ENCODE data around the gene OR5K3.
"Not testable (repeated sequence)": the region's sequence is repeated elsewhere in the genome, so short reads cannot be mapped to it uniquely, and the experiment has no call there.

Gene OR5K3, protein sequence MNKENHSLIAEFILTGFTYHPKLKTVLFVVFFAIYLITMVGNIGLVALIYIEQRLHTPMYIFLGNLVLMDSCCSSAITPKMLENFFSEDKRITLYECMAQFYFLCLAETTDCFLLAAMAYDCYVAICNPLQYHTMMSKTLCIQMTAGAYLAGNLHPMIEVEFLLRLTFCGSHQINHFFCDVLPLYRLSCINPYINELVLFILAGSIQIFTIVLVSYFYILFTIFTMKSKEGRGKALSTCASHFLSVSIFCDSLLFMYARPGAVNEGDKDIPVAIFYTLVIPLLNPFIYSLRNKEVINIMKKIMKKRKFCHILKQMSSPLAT

DNA sequence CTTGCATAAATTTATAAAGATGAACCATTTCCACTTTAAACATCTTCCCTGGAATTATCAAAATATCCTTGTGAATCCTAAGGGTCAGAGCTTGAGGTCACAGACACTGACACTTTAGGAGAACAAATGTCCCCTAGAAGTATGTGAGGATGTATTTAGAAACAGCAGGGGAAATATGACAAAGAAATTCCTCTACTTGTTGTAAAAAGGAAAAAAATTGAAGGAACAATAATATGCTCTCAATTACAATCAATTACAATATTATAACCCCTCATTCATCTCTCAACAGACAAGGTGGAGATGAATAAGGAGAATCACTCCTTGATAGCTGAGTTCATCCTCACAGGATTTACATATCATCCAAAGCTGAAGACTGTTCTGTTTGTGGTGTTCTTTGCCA lies at the start of gene OR5K3:
OR5K3 (plus strand) TSS at position 301 of the 400 bp plus-strand sequence; CDS start at position 301, 0 bp downstream.
- DNase-seq: no peak

DNA sequence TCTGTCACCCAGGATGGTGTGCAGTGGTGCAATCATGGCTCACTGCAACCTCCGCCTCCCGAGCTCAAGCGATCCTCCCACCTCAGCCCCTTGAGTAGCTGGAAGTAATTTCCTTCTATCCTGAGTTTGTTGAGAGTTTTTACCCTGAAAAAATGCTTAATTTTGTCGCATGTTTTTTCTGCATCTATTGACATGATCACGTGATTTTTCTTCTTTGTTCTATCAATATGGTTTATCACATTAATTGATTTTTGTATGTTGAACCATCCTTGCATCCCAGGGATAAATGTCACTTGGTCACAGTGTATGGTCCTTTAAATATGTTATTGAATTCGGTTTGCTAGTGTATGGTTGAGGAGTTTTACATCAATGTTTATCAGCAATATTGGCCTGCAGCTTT lies 48.7 kb upstream of the OR5K3 start:
- no peak for DNase-seq

DNA sequence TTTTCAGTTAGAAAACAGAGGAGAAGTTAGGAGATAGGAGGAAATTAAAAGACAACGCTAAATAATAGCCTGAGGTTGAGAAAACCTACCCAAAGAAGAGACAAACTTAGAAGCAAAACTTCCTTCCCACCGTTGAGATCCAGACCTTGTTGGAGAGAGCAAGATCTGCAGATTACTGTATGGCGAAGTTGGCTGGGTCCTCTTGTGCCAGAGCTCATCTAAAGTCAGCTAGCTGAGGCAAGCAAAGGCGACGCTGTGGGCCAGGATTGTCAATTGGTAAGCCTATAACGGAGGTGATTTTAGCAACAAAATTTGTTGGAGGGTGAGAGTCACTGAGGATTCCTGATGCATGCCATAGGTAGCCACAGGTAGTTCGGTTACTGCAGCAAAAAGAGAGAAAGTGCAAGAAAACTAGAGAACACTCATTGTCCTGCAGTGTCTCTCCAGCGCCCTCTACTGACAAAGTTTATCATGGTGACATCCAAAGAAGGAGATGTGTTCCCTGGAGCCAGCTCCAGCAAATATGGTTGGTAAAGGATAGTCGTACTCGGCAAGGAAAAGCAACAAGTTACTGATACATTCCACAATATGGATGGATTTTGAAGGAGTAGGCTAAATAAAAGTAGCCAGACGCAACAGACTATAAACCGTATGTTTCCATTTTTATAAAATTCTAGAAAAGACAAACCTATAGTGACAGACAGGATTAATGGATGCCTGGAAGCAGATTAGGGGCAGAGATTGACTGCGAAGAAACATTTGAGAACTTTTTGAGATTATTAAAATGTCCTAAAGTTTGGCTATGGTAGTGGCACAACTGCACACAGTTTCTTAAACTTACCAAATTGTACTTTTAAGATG lies 46.6 kb upstream of the OR5K3 start:
- no peak for DNase-seq

DNA sequence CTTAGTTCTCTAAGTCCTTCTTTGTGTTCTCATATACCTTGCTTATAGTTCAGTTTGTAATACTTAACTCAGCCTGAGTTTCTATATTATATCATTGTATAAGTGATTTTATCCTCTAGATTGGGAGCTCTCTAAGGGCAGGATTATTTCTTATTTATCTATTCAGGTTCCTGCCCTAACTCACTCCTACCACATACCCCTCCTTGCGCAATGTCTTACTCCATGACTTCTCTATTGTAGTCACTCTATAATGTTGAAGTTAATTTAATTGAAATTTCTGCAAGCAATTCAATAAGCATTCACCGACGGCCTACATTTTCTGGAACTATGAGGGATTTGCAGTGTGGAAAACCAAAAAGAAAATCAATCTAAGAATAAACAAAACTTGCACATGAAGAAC lies 40.4 kb upstream of the OR5K3 start:
- no peak for DNase-seq

DNA sequence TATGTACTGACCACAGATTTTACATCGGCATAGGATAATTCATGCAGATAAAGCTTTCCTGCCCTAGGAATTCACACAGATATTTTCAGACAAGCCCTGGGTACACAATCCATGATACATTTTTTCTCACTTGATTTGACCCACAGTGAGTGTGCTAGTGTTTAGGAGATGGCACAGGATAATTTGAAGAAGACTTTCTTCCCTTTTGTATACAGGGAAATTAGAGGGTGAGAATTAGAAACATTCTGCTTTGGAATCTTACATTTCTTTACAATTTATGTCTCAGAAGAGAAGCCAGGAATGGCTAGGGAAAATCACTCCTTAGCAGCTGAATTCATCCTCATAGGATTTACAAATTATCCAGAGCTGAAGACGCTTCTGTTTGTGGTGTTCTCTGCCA lies 36.9 kb upstream of the OR5K3 start, which contains the start of gene OR5K4:
OR5K4 (plus strand) TSS at position 301 of the 400 bp plus-strand sequence; CDS start at position 301, 0 bp downstream.
- no peak for DNase-seq

DNA sequence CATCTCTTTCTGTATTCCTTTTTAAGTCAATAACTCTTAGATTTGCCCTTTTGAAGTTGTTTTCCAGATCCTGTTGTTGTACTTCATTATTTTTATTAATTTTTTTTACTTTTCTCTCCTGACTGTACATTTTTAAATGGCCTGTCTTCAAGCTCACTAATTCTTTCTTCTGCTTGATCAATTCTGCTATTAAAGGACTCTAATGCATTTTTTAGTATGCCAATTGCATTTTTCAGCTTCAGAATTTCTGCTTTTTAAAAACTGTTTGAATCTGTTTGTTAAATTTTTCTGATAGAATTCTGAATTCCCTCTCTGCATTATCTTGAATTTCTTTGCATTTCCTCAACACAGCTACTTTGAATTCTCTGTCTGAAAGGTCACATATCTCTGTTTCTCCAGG lies 31.2 kb upstream of the OR5K3 start:
- DNase-seq: no peak

DNA sequence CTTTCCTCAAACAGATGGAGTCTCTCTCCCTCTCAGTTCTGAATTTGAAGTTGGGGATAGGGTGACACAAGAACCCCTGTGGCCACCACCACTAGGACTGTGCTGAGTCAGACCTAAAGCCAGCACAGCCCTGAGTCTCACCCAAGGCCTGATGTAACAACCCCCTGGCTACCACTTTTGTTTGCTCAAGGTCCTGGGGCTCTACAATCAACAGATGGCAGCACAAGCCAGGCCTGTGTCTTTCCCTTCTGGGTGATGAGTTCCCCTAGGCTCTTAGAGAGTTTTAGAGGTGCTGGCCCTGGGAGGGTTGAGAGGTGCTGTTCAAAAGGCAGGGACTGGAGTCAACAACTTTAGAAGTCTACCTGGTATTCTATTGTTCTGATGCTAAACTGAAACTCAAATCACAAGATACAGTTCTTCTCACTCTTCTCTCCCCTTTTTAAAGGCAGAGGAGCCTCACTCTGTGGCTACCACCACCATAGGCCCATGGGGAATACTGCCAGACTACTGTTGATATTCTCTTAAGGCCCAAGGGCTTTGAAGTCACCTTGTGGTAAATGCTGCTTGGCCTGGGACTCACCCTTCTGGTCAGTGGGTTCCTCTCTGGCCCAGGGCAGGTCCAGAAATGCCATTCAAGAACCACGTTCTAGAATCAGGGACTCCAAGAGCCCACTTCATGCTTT lies 30.3 kb upstream of the OR5K3 start:
- no peak for DNase-seq

DNA sequence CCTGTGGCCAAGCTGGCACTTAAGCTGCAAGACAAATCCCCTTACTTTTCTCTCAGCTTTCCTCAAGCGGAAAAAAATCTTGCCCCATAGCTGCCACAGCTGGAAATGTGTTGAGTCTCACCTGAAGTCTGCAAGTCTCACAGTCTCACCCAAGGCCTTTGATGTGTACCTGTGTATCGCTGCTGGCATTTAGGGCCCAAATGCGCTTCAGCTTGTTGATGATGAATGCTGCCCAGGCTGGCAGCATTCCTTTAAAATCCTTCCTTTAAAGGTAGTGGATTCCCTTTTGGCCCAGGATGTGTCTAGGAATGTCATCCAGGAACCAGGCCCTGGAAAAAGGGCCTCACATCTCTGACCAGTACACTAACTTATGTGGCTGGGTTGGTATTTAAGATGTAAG lies 29.8 kb upstream of the OR5K3 start:
- no peak for DNase-seq

DNA sequence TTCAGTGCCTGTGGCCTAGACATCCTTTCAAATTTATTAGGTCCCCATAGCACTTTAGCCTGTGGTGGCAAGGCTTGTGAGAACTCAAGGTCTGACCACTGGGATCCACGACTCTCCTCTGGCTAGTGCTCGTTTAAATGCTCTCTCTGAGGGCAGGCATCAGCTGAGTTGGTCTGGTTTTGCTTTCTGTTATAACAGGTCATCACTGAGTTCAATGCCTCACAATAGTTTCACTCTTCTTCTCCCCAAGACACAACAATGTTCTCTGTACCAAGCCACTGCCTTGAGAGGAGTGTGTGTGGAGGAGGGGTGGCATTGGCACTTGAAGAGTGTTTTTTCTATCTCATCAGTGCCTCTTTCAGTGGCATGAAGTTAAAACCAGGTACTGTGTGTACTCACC lies 29.2 kb upstream of the OR5K3 start:
- DNase-seq: no peak

DNA sequence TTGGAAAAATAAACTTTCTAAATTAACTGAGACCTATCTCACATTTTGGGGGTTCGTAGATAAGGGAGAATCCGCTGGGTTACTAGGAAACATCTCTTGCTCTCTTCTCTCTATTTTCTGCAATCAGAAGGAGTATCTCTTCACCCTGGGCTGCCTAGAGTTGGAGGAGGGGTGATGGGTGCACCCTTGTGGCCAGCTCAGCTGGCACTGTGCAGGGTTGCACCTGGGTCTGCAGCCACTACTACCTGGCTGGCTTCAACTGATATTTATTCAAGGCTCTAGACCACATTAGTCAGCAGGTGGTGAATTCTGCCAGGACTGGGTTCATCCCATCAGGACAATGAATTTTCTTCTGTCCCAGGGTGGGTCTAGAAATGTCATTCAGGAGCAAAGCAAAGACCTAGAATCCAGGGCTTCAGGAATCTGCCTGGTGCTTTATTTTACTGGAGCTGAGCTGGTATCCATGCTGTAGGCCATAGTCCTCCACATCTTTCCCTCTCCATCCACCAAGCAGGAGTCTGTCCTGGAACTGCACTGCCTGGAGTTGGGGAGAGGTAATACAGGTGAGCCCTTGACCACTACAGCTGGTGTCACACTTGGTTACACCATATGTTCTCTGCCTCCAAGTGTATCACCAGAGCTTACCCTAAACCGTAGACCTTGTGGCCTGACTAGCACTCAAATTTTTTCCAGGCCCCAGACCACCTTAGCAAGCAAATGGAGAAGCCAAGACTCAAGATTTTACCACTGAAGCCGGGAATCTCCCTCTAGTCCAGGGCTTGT lies 22.8 kb upstream of the OR5K3 start:
- DNase-seq: no peak

DNA sequence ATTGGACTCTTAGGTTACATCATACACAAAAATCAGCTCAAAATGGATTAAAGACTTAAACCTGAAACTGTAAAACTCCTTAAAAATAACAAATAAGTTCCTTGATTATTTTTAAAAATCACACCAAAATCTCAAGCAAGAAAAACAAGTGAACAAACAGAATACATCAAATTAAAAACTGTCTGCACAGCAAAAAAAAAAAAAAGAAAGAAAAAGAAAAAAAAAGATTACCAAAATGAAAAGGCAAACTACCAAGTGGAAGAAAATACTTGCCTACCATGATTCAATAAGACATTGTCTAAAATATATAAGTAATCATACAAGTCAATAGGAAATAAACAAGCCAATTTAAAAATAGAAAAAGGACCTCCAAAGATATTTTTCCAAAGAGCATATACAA lies 19.3 kb upstream of the OR5K3 start:
- no peak for DNase-seq

DNA sequence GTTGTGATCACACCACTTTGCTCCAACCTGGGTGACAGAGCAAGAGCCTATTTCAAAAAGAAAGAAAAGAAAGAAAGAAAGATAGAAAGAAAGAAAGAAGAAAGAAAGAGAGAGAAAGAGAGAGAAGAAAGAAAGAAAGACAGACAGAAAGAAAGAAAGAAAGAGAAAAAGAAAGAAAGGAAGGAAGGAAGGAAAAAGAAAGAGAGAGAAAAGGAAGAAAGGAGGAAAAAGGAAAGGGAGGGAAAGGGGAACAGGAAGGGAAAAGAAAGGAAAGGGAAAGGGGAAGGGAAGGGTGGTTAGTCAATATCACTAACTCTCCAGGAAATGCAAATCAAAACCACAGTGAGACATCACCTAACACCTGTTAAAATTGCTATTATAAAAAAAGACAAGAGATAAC lies 18.6 kb upstream of the OR5K3 start:
- DNase-seq: no peak

DNA sequence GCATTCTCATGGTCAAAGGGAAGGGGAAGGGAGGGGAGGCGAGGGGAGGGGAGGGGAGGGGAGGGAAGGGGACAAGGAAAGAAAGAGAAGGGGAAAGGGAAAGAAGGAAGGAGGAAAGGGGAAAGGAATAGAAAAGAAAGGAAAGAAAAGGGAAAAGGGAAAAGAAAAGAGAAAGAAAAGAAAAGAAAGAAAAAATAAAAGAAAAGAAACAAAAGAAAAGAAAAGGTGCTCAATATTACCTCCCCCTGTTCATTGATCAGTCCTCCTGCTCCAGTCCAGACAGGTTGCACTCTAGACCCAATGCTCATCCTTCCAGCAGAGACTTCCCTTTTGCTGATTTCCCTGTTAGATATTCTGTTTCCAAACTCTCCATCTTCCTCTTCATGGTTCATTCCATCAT lies 18.0 kb upstream of the OR5K3 start:
- no peak for DNase-seq

DNA sequence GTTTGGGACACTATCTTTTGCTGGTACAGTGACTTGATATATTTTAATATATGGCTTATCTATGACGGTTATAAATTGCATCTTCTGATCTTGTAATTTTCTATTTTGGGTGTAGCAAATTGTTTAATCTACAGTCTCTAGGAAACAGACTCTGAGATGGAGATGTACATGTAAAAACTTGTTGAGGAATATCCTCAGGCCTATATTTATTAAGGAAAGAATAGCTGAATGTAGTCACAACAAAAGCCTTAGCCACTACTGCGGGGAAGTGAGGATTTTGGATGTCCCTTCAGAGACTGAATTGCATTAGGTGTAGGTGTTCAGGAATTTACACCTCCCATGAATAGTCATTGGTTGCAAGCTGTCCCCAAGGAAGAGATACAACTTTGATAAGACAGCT lies 13.8 kb upstream of the OR5K3 start:
- DNase-seq: no peak

DNA sequence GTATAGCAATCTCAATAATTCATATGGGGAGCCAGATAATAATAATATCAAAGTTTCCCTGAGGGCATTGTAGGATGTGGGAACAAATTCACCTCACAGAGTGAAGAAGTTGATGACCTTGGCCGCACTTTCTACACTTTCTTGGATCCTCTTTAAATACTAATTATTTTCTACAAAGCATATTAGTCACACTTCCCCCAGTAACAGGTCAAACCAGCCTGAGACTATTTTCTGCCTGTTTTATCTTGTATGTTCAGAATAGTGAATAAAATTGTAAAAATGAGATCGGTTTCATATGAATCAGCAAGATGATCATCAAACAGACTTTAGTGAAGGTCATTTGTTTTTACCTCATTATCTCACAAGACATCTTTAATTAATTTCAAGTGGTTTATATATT lies 2.3 kb upstream of the OR5K3 start:
- DNase-seq: no peak

DNA sequence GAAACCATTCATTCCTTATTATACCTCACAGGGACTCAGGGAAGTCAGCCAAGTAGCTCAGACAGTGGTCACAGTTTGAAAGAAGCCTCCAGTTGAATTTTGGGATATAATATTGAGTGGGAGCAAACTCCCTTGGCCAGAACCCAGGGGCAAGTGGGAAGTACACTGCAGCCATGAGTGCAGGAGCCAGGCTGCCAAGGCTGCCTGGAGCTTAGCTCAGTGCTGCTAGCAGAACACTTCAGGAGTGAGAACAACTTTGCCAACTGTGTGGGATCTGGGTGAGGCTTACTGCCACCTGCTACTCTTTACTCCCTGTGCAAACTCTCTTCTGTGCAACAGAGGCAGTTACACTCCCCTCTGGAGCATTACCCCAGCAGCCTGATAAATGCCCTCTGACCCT lies 4.6 kb downstream of the OR5K3 start:
- no peak for DNase-seq

DNA sequence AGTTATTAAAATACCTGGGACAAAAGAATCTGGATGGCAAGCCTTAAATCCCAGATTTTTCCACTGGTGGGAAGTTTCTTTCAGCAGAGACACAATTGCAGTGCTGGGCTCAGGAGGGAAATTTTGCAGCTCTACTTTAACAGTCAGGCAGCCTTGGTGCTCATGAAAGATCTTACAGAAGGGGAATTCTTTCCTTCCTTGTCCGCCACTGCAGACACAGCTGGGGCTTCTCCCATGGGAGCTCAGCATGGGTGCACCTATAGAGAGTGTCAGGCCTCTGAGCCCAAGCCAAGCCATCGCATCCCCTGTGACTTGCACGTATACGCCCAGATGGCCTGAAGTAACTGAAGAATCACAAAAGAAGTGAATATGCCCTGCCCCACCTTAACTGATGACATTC lies 6.0 kb downstream of the OR5K3 start:
- DNase-seq: not testable (repeated sequence)

DNA sequence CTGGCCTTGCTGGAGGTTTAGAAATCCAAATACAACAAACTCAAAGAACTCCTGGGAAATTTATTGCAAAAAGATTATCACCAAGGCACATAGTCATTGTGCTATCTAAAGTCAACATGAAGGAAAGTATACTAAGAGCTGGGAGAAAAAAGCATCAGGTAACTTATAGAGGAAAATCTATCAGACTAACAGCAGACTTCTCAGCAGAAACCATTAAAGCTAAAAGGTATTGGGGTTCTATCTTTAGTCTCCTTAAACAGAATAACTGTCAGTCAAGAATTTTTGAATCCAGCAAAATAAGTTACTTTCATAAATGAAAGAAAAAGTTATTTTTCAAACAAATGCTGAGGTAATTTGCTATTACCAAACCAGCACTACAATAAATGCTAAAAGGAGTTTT lies 8.0 kb downstream of the OR5K3 start:
- DNase-seq: no peak

DNA sequence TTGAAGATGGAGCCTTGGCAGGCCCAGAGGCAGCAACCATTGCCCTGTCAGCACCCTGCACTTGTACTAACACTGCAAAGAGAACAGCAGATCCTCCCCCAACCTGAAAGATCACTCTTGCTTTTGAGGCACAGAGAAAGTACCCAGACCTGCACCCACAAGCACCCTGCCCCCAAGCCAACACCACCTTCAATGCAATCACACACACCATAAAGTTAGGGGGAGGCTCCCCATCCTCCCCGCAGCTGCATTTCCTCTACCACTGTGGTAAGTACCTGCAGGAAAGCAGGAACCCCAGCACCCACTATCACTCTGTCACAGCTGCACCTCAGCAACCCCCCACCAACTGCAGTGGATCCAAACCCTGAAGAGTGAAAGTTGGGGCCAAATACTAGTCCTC lies 12.0 kb downstream of the OR5K3 start:
- no peak for DNase-seq

DNA sequence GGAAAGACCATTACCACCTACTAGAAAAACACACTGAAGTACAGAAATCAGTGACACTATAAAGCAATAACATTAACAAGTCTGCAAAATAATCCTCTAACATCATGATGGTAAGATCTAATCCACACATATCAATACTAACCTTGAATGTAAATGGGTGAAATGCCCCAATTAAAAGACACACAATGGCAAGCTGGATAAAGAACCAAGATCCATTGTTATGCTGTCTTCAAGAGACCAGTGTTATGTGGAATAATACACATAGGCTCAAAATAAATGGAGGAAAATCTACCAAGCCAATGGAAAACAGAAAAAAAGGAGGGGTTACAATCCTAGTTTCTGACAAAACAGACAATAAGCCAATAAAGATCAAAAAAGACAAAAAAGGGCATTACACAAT lies 13.5 kb downstream of the OR5K3 start:
- no peak for DNase-seq

DNA sequence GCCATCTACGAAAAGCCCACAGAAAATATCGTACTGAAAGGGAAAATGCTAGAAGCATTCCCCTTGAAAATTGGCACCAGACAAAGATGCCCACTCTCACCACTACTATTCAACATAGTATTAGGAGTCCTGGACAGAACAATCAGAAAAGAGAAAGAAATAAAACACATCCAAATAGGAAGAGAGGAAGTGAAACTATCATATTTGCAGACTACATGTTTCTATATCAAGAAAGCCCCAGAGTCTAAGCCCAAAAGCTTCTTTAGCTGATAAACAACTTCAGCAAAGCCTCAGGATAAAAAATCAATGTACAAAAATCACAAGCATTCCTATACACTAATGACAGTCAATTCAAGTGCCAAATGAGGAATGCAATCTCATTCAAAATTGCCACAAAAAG lies 15.6 kb downstream of the OR5K3 start:
- no peak for DNase-seq

DNA sequence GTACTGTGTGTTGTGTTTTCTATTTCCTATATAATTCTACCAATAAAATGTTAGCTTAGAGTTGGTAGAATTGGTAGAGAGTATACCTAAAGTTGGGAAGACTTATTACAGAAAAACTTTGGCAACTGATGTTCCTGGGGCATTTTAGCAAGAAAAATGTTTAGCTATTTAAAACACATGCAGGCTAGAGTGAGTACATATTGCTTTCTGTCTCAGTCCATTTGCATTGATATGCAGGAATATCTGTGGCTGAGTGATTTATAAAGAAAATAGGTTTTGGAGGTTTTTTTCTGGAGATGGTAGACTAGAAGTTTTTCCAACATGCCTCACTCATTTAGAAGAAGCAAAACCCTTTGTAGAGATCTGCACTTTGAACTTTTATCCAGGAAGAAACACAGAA lies 42.1 kb downstream of the OR5K3 start:
- DNase-seq: no peak

DNA sequence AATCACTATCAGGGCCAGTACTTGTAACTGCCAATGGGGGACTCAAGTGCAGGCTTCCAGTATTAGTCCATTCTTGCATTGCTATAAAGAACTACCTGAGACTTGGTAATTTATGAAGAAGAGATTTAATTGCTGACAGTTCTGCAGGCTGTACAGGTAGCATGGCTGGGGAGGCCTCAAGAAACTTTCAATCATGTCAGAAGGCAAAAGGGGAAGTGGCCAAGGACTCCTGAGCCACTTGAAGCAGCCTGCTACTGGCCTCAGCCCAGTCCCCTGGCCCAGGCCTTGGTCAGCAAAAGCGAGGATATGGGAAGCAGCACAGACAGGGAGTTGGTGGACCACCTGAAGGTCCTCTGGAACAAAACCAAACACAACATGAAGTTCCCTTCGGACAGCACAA lies 43.3 kb downstream of the OR5K3 start:
- DNase-seq: no peak

All from stimulated activated naive CD4-positive, alpha-beta T cell treated with Interleukin-2 at 50 U/mL for 16 hours (primary cell).